ENCODE results near the gene FBXW8.

Gene FBXW8

GRCh38 chr12:116926283-116927243 lies 15.8 kb downstream of the FBXW8 start:
- FAIRE-seq = no peak

- no peak for FAIRE-seq
Observed at GRCh38 chr12:116927244-116927940, 16.6 kb downstream of the FBXW8 start.

- FAIRE-seq = no peak
Observed at GRCh38 chr12:116928504-116928903, 17.8 kb downstream of the FBXW8 start.

GRCh38 chr12:116929885-116930284 lies 19.1 kb downstream of the FBXW8 start:
- FAIRE-seq = no peak

GRCh38 chr12:116931665-116932064 lies 20.9 kb downstream of the FBXW8 start:
- no peak for FAIRE-seq

GRCh38 chr12:116933091-116933490 lies 22.3 kb downstream of the FBXW8 start:
- no peak for FAIRE-seq

GRCh38 chr12:116933512-116934246 lies 22.9 kb downstream of the FBXW8 start:
- no peak for FAIRE-seq

- no peak for FAIRE-seq
Observed at GRCh38 chr12:116934908-116935705, 24.4 kb downstream of the FBXW8 start.

GRCh38 chr12:116937640-116938039 lies 26.9 kb downstream of the FBXW8 start:
- FAIRE-seq = no peak

GRCh38 chr12:116939734-116940133 lies 29.0 kb downstream of the FBXW8 start:
- no peak for FAIRE-seq

- FAIRE-seq = no peak
Observed at GRCh38 chr12:116941188-116941587, 30.4 kb downstream of the FBXW8 start.

GRCh38 chr12:116943419-116944372 lies 32.9 kb downstream of the FBXW8 start:
- no peak for FAIRE-seq

- no peak for FAIRE-seq
Observed at GRCh38 chr12:116945886-116946550, 35.3 kb downstream of the FBXW8 start.

GRCh38 chr12:116948298-116948697 lies 37.5 kb downstream of the FBXW8 start:
- FAIRE-seq = no peak

- FAIRE-seq = no peak
Observed at GRCh38 chr12:116950628-116951325, 40.0 kb downstream of the FBXW8 start.

GRCh38 chr12:116954710-116955381 lies 44.1 kb downstream of the FBXW8 start:
- FAIRE-seq = no peak

GRCh38 chr12:116955382-116956021 lies 44.8 kb downstream of the FBXW8 start:
- FAIRE-seq = no peak

- no peak for FAIRE-seq
Observed at GRCh38 chr12:116958402-116959197, 47.9 kb downstream of the FBXW8 start.
